ENCODE data around the gene C16orf92. TPM values are rescaled to one million over a fixed set of nuclear protein-coding genes. Genes with fewer than 3 reads are reported as not detected.

Gene C16orf92
- polyA plus RNA-seq, 1 experiment = not detected

DNA sequence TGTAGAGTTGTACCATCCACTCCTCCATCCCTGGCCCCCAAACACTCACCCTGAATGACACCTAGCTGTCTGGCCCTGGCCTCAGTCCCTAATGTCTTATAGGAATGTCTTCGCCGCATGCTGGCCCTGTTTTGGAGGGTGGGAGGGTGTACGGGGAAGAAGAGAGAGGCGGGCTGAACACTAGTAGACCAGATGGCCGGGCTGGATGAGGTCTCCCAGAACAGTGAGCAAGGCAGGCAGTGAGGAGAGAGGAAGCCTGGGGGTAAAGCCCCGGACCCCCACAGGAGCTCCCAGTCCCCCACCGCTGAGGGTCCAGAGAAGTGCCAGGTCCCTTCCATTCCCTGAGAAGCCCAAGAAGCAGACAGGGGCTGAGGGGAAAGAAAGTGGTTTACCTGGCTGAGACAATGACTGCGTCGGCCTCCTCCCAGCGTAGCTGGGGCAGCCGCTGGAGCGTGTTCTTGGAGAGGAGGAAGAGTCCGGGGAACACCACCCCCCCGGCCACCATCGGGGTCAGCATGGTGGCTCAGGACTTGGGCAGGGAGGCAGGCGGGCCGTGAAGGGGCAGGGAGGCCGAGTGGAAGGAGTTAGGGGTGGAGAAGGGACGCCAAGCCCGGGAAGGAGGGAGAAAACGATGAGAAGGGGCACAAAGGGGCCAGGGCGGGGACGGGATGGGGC lies 7.2 kb downstream of the C16orf92 start:
- DNase-seq (ENCODE audit: low read depth, low spot score) = no peak
- Histone ChIP-seq H3K27ac (ENCODE audit: low read depth, low read length) (no peak overlapping the region), H3K4me3 (ENCODE audit: low read depth, low read length) (no peak overlapping the region), H3K9me3 (ENCODE audit: control insufficient read depth, insufficient read depth, low read length) (no peaks in the 10 kb centered on the region; the same call in 1 of the 2 replicates), H3K27me3 (ENCODE audit: control insufficient read depth, insufficient read depth, low read length) (peaks cover 64% of the 10 kb centered on the region)
- ChIA-PET POLR2A (interaction anchor here (0.6 kb wide), 1 partner anchor 86 kb away, joined by 6 read pairs; no protein-coding TSS in a partner anchor), CTCF (no interaction called here)
- TF ChIP-seq, protein P1, sequence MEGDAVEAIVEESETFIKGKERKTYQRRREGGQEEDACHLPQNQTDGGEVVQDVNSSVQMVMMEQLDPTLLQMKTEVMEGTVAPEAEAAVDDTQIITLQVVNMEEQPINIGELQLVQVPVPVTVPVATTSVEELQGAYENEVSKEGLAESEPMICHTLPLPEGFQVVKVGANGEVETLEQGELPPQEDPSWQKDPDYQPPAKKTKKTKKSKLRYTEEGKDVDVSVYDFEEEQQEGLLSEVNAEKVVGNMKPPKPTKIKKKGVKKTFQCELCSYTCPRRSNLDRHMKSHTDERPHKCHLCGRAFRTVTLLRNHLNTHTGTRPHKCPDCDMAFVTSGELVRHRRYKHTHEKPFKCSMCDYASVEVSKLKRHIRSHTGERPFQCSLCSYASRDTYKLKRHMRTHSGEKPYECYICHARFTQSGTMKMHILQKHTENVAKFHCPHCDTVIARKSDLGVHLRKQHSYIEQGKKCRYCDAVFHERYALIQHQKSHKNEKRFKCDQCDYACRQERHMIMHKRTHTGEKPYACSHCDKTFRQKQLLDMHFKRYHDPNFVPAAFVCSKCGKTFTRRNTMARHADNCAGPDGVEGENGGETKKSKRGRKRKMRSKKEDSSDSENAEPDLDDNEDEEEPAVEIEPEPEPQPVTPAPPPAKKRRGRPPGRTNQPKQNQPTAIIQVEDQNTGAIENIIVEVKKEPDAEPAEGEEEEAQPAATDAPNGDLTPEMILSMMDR (IDR thresholded peaks at IDR 0.05; ENCODE audit: low read depth, low read length) = no peak

DNA sequence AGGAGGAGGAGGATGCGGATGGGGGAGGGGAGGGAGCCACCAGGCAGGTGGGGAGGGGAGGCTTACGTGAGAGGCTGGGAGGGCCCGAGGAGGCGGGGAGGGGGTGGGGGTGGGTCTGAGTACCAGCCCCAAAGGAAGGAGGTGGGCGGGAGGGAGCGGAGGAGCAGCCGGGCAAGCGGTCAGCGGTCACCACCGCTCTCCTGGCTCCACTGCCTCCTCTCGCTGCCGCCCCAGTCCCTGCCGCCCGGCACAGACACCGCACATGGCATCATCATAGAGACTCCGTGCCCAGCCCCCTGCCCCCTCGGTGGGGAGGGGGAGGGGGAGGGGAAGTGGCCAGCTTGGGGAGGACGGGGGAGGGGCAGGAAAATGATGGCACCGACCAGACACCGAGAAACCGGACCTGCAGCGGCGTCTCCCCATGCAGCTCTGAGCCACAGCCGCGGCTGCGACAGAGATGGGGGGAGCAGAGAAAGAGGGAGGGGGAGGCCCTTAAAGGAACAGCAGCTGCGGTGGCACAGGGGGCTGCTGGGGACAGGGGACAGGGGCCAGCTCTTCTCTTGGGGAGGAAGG lies 7.9 kb downstream of the C16orf92 start, which contains the start of gene TLCD3B:
Gene TLCD3B, minus strand, starts transcription at position 431 of the 573 bp plus-strand sequence. CDS start 744 bp downstream, outside the sequence.
- ChIA-PET POLR2A (interaction anchor here (0.6 kb wide), 1 partner anchor 85 kb away, joined by 6 read pairs; no protein-coding TSS in a partner anchor), CTCF (interaction anchor here (0.6 to 2.6 kb wide), 8 partner anchors 11 to 330 kb away, joined by 3 to 26 read pairs (median 6); partner anchors contain the start of gene SEZ6L2)
- Histone ChIP-seq H3K27ac (ENCODE audit: low read depth, low read length) (no peak within 1 kb of the TSS), H3K9me3 (ENCODE audit: control insufficient read depth, insufficient read depth, low read length) (no peaks in the 10 kb centered on the region; the same call in 1 of the 2 replicates), H3K4me3 (ENCODE audit: low read depth, low read length) (peak within 1 kb of the TSS; percentile 17), H3K27me3 (ENCODE audit: control insufficient read depth, insufficient read depth, low read length) (peaks cover 57% of the 10 kb centered on the region)
- TF ChIP-seq, protein P1 (IDR thresholded peaks at IDR 0.05; ENCODE audit: low read depth, low read length) = no peak
- no peak for DNase-seq (ENCODE audit: low read depth, low spot score)

DNA sequence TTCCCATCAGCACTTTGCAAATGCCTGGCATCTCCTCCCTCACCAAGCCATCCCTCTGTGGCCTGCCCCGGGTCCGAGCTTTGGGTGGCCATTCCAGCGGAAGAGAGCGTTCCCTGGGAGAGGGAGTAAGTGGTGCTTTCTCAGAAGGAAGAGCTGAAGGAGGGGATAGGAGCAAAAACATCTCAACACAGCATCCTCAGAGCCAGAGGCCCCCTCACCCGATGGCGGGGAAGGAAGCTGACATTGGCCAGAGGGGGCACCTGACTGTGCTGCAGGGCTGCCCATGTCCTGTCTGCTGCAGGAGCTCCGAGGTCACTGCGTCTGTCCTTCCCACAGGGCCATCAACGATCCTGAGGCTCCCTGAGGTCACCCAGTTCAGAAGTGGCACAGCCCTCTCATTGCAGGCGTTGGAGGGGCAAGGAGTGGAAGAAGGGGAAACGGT lies 8.5 kb downstream of the C16orf92 start:
- H3K27me3 ChIP-seq (ENCODE audit: control insufficient read depth, insufficient read depth, low read length) = peaks cover 56% of the 10 kb centered on the region
- TF ChIP-seq, protein P1 (IDR thresholded peaks at IDR 0.05; ENCODE audit: low read depth, low read length) = no peak
- H3K27ac ChIP-seq (ENCODE audit: low read depth, low read length) = no peak overlapping the region
- H3K9me3 ChIP-seq (ENCODE audit: control insufficient read depth, insufficient read depth, low read length) = no peaks in the 10 kb centered on the region; the same call in 1 of the 2 replicates
- ChIA-PET POLR2A (interaction anchor here (0.7 kb wide), 1 partner anchor 21 kb away, joined by 3 read pairs; a partner anchor contains a TSS), CTCF (interaction anchor here (0.6 to 2.6 kb wide), 12 partner anchors 11 to 381 kb away, joined by 3 to 26 read pairs (median 4); partner anchors contain the start of gene SEZ6L2)
- H3K4me3 ChIP-seq (ENCODE audit: low read depth, low read length) = peak overlapping the region; percentile 17; the same call in 1 of the 2 replicates
- no peak for DNase-seq (ENCODE audit: low read depth, low spot score)

DNA sequence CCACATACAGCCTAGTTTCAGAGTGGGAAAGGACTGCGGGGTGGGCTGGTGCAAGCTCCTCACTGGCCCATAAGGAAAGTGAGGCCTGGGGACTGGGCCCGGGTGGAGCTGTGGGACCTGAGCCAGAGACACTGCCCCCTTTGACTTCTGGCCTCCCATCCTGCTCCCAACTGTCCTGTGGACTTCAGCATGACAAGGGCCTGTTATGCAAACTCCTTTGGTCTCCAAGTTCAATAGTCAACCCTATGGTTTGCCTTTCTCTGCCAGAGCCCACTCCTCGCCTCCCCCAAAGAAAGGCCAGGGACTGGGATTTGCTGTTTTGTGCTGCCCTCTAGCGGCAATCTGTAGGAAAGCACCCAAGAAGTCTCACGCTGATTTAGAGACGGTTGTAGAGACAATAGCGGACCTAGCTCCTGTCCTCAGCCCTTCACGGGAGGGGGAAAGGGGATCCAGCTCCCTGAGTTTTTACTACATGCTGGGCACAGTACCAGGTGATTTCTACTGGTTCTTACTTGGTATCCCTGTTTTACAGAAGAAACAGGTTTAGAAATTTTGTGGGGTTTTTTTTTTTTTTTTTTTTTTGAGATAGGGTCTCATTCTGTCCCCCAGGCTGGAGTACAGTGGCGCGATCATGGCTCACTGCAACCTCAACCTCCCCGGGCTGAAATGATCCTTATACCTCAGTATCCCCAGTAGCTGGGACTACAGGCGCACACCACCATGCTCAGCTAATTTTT lies 9.3 kb downstream of the C16orf92 start:
- Histone ChIP-seq H3K4me3 (ENCODE audit: low read depth, low read length) (no peak overlapping the region), H3K9me3 (ENCODE audit: control insufficient read depth, insufficient read depth, low read length) (no peaks in the 10 kb centered on the region; the same call in 1 of the 2 replicates), H3K27ac (ENCODE audit: low read depth, low read length) (no peak overlapping the region), H3K27me3 (ENCODE audit: control insufficient read depth, insufficient read depth, low read length) (peaks cover 49% of the 10 kb centered on the region)
- ChIA-PET CTCF (interaction anchor here (0.6 to 2.6 kb wide), 16 partner anchors 9 to 562 kb away, joined by 3 to 26 read pairs (median 4); partner anchors contain the start of genes C16orf92 and SEZ6L2), POLR2A (interaction anchor here (0.7 kb wide), 2 partner anchors 21 to 714 kb away, joined by 3 to 8 read pairs; a partner anchor contains a TSS)
- TF ChIP-seq, protein P1 (IDR thresholded peaks at IDR 0.05; ENCODE audit: low read depth, low read length) = peak; percentile 84
- DNase-seq (ENCODE audit: low read depth, low spot score) = no peak
